Neural progenitor cell (in vitro differentiated cells): ENCODE data around the gene CHMP4B. TPM values are rescaled to one million over a fixed set of nuclear protein-coding genes. Genes with fewer than 3 reads are reported as not detected.

Experiments used
- DNase-seq: peaks from one replicate; pipeline ENCODE4 v3.0.0-alpha.2; 2016; ENCODE audit warnings: low spot score
- H2AFZ ChIP-seq: fragments of 200-600 bp; sonication (generic); replicated peaks from 2 replicates; pipeline ENCODE4 v1.6.1; 2016; ENCODE audit warnings: antibody characterized with exemption
- H3F3A ChIP-seq: fragments of 200-600 bp; sonication (generic); 2 replicates; pipeline ENCODE4 v1.6.1; 2016; ENCODE audit warnings: antibody characterized with exemption, low read depth
- H3K27ac ChIP-seq: fragments of 200-600 bp; sonication (generic); 2 replicates; pipeline ENCODE4 v1.5.1; 2016; ENCODE audit warnings: mild to moderate bottlenecking
- H3K27me3 ChIP-seq: fragments of 200-600 bp; sonication (generic); 2 replicates; pipeline ENCODE4 v1.6.1; 2016; ENCODE audit warnings: mild to moderate bottlenecking, moderate library complexity
- H3K36me3 ChIP-seq: fragments of 200-600 bp; sonication (generic); 2 replicates; pipeline ENCODE4 v1.5.1; 2016
- H3K4me1 ChIP-seq: fragments of 200-600 bp; sonication (generic); 2 replicates; pipeline ENCODE4 v1.6.1; 2016; ENCODE audit warnings: mixed run types
- H3K4me2 ChIP-seq: fragments of 200-600 bp; sonication (generic); 2 replicates; pipeline ENCODE4 v1.6.1; 2016
- H3K4me3 ChIP-seq: fragments of 200-600 bp; sonication (generic); 2 replicates; pipeline ENCODE4 v1.5.1; 2016
- H3K79me2 ChIP-seq: fragments of 200-600 bp; sonication (generic); 2 replicates; pipeline ENCODE4 v1.6.1; 2016; ENCODE audit warnings: low read depth
- H3K9ac ChIP-seq: fragments of 200-600 bp; sonication (generic); 2 replicates; pipeline ENCODE4 v1.6.1; 2016
- H3K9me3 ChIP-seq: fragments of 200-600 bp; sonication (generic); 2 replicates; pipeline ENCODE4 v1.5.1; 2016; ENCODE audit warnings: low read depth
- H4K20me1 ChIP-seq: fragments of 200-600 bp; sonication (generic); 2 replicates; pipeline ENCODE4 v1.6.1; 2016; ENCODE audit warnings: low read depth
- H3K27ac Mint-ChIP-seq: 3 replicates; pipeline ENCODE4 v1.8.0; 2021; ENCODE audit warnings: mixed read lengths
- H3K27me3 Mint-ChIP-seq: 2 replicates; pipeline ENCODE4 v1.8.0; 2022; ENCODE audit warnings: low read depth, mild to moderate bottlenecking, inconsistent platforms, moderate library complexity, mixed read lengths; ENCODE audit not compliant: insufficient read depth
- H3K36me3 Mint-ChIP-seq: 3 replicates; pipeline ENCODE4 v1.8.0; 2021; ENCODE audit warnings: mixed read lengths
- H3K4me1 Mint-ChIP-seq: 3 replicates; pipeline ENCODE4 v1.8.0; 2021; ENCODE audit warnings: mixed read lengths
- H3K4me3 Mint-ChIP-seq: 3 replicates; pipeline ENCODE4 v1.8.0; 2021; ENCODE audit warnings: mild to moderate bottlenecking, moderate library complexity, mixed read lengths
- H3K9me3 Mint-ChIP-seq: 3 replicates; pipeline ENCODE4 v1.8.0; 2020; ENCODE audit warnings: mixed read lengths
- EZH2 ChIP-seq: fragments of 200-600 bp; sonication (generic); IDR thresholded peaks from 2 replicates; pipeline ENCODE4 v1.6.1; 2017; ENCODE audit warnings: antibody characterized with exemption, mild to moderate bottlenecking, moderate library complexity
- EZH2phosphoT487 ChIP-seq: fragments of 200-600 bp; sonication (generic); IDR thresholded peaks from 2 replicates; pipeline ENCODE4 v1.6.1; 2017; ENCODE audit warnings: antibody characterized with exemption
- total RNA-seq: library from RNA; depleted of rRNA; stranded (reverse); fragments of >200 nt; gene quantifications from 2 replicates; pipeline ENCODE4 v1.2.3, GENCODE V29; 2015; ENCODE audit warnings: low replicate concordance
- TF ChIP-seq, protein P1 (sequence below): fragments of 200-600 bp; sonication (generic); IDR thresholded peaks from 2 replicates; pipeline ENCODE4 v1.5.1; 2017; ENCODE audit warnings: antibody characterized with exemption, mild to moderate bottlenecking

CHMP4B gene
- total RNA-seq, 1 donor from 2014 or later, result 40.7 TPM

DNA sequence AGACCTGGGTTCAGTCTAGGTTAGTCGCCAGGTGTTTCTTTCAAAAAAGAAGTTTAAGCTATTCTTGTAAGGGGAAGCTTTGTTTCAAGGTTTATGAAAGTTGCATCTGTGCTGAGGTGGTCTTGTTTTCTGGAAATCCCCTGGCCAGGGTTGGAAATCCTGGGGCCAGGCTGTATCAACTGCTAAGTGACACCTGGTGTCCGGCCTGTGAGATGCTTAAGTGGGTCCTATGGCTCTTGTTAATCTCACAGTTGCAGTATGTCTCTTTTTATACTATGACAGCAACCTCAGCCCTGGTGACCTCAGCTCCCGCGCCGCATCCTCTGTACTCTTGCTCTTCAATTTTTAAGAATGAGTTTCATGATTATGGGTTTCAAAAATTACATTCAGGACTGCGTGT is 72.0 kb downstream of the CHMP4B start:
- no peaks in the 10 kb centered on the region for H3K36me3 ChIP-seq
- H3K27me3 Mint-ChIP-seq, result no peaks in the 10 kb centered on the region
- H3K4me2 ChIP-seq, result no peak overlapping the region
- H3K9ac ChIP-seq, result no peak overlapping the region
- H4K20me1 ChIP-seq, result no peaks in the 10 kb centered on the region
- H3K4me1 Mint-ChIP-seq, result peaks cover 4% of the 10 kb centered on the region
- no peaks in the 10 kb centered on the region for H3F3A ChIP-seq
- no peaks in the 10 kb centered on the region for H3K79me2 ChIP-seq
- H3K4me3 ChIP-seq, result no peak overlapping the region
- no peaks in the 10 kb centered on the region for H3K36me3 Mint-ChIP-seq
- H3K9me3 Mint-ChIP-seq, result peaks cover 16% of the 10 kb centered on the region
- H3K4me1 ChIP-seq, result no peaks in the 10 kb centered on the region
- H3K27me3 ChIP-seq, result no peaks in the 10 kb centered on the region
- no peaks in the 10 kb centered on the region for H3K9me3 ChIP-seq
- H2AFZ ChIP-seq, result no peak overlapping the region
- TF ChIP-seq EZH2phosphoT487, result no peak
- TF ChIP-seq, protein P1, sequence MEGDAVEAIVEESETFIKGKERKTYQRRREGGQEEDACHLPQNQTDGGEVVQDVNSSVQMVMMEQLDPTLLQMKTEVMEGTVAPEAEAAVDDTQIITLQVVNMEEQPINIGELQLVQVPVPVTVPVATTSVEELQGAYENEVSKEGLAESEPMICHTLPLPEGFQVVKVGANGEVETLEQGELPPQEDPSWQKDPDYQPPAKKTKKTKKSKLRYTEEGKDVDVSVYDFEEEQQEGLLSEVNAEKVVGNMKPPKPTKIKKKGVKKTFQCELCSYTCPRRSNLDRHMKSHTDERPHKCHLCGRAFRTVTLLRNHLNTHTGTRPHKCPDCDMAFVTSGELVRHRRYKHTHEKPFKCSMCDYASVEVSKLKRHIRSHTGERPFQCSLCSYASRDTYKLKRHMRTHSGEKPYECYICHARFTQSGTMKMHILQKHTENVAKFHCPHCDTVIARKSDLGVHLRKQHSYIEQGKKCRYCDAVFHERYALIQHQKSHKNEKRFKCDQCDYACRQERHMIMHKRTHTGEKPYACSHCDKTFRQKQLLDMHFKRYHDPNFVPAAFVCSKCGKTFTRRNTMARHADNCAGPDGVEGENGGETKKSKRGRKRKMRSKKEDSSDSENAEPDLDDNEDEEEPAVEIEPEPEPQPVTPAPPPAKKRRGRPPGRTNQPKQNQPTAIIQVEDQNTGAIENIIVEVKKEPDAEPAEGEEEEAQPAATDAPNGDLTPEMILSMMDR, result no peak
- TF ChIP-seq EZH2, result no peak
- no peak overlapping the region for H3K27ac ChIP-seq
- no peak overlapping the region for H3K4me3 Mint-ChIP-seq
- H3K27ac Mint-ChIP-seq, result no peak overlapping the region
- DNase-seq, result no peak

DNA sequence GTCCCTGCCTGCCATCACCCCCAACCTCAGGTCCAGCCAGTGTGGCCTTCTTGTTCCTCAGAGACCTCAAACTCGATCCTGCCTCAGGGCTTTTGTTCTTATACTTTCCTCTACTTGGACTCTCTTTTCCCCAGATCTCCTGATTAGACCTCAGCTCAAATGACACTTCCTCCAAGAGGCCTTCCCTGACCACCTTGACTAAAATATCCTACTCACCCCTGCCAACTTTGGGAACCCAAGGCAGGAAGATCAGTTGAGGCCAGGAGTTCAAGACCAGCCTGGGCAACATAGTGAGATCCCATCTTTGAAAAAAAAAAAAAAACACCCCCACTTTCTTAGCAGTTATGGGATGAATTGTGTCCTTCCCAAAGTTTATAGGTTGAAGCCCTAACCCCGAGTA is 73.5 kb downstream of the CHMP4B start:
- H3K4me3 Mint-ChIP-seq, result no peak overlapping the region
- H3K9me3 Mint-ChIP-seq, result peaks cover 5% of the 10 kb centered on the region
- no peak overlapping the region for H3K4me2 ChIP-seq
- no peak overlapping the region for H2AFZ ChIP-seq
- no peaks in the 10 kb centered on the region for H3K36me3 ChIP-seq
- H3K9ac ChIP-seq, result no peak overlapping the region
- no peaks in the 10 kb centered on the region for H3K4me1 ChIP-seq
- no peaks in the 10 kb centered on the region for H3K27me3 ChIP-seq
- no peaks in the 10 kb centered on the region for H3K9me3 ChIP-seq
- peaks cover 1% of the 10 kb centered on the region for H3K36me3 Mint-ChIP-seq
- no peaks in the 10 kb centered on the region for H3K79me2 ChIP-seq
- no peak overlapping the region for H3K27ac Mint-ChIP-seq
- no peaks in the 10 kb centered on the region for H3F3A ChIP-seq
- H3K4me1 Mint-ChIP-seq, result peaks cover 4% of the 10 kb centered on the region
- no peak overlapping the region for H3K4me3 ChIP-seq
- no peak overlapping the region for H3K27ac ChIP-seq
- TF ChIP-seq EZH2phosphoT487 (no peak), EZH2 (no peak)
- TF ChIP-seq, protein P1, result no peak
- no peaks in the 10 kb centered on the region for H4K20me1 ChIP-seq
- no peak for DNase-seq
- H3K27me3 Mint-ChIP-seq, result no peaks in the 10 kb centered on the region

DNA sequence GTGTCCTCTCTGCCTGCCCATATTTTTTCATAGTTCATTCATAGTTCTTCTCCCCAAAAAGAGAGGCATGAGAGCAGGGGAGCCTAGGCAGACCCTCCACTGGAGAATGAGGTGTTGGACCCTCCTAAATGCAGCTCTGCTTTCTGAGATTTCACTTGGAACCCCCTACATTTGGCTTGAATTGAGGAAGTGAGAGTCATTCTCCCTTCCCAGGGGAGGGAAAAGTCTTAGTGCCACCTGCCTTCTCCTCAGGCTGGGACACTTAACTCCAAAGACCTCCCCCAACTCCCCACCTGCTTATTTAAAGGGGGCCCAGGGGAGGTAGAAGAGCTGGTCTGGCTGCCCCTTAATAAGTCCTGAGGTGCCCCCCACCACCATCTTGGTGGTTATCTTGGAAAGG is 78.2 kb downstream of the CHMP4B start:
- H3K27me3 Mint-ChIP-seq, result peaks cover 14% of the 10 kb centered on the region
- TF ChIP-seq EZH2phosphoT487, result no peak
- TF ChIP-seq, protein P1, result no peak
- no peak for TF ChIP-seq EZH2
- Histone ChIP-seq H3K27ac (no peak overlapping the region), H3K79me2 (no peaks in the 10 kb centered on the region), H4K20me1 (no peaks in the 10 kb centered on the region), H3F3A (no peaks in the 10 kb centered on the region), H2AFZ (no peak overlapping the region), H3K4me2 (no peak overlapping the region), H3K9me3 (no peaks in the 10 kb centered on the region), H3K27me3 (no peaks in the 10 kb centered on the region), H3K36me3 (no peaks in the 10 kb centered on the region), H3K4me1 (no peaks in the 10 kb centered on the region), H3K4me3 (no peak overlapping the region), H3K9ac (no peak overlapping the region)
- peaks cover 4% of the 10 kb centered on the region for H3K4me1 Mint-ChIP-seq
- H3K9me3 Mint-ChIP-seq, result peaks cover 11% of the 10 kb centered on the region
- no peak overlapping the region for H3K4me3 Mint-ChIP-seq
- H3K27ac Mint-ChIP-seq, result no peak overlapping the region
- H3K36me3 Mint-ChIP-seq, result peaks cover 1% of the 10 kb centered on the region
- no peak for DNase-seq

DNA sequence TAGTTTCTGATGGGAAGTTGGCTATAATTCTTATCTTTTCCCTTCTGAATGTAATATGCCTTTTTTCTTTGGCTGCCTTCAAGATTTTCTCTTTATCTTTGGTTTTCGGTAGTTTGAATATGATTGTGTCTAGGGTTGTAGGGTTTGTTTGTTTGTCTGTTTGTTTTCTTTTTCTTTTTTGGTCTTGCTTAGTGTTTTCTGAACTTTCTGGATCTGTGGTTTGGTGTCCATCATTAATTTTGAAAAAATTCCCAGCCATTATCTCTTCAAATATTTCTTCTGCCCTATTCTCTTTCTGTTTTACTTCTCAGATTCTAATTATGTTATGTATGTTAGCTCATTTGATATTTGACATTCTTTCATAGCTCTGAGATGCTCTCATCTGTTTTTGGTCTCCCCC is 79.4 kb downstream of the CHMP4B start:
- H3K4me1 Mint-ChIP-seq, result peaks cover 5% of the 10 kb centered on the region
- Histone ChIP-seq H3K9ac (no peak overlapping the region), H3K9me3 (no peaks in the 10 kb centered on the region), H3K27ac (no peak overlapping the region), H3K4me1 (no peaks in the 10 kb centered on the region), H3K27me3 (no peaks in the 10 kb centered on the region), H3K79me2 (no peaks in the 10 kb centered on the region), H2AFZ (no peak overlapping the region), H3K4me3 (no peak overlapping the region), H3K36me3 (no peaks in the 10 kb centered on the region), H3K4me2 (no peak overlapping the region), H4K20me1 (no peaks in the 10 kb centered on the region), H3F3A (no peaks in the 10 kb centered on the region)
- peaks cover 1% of the 10 kb centered on the region for H3K36me3 Mint-ChIP-seq
- no peak overlapping the region for H3K4me3 Mint-ChIP-seq
- H3K9me3 Mint-ChIP-seq, result peaks cover 11% of the 10 kb centered on the region
- DNase-seq, result no peak
- no peak for TF ChIP-seq EZH2
- H3K27me3 Mint-ChIP-seq, result peaks cover 15% of the 10 kb centered on the region
- no peak overlapping the region for H3K27ac Mint-ChIP-seq
